IPS DF 6.9 (cell line): ENCODE data around the gene SMARCD1.

ENCODE experiments used
- DNase-seq: peaks from one replicate; pipeline ENCODE4 v3.0.0-alpha.2; 2013; ENCODE audit warnings: low read depth, low spot score
- H3K27ac ChIP-seq: one replicate; pipeline ENCODE4 v1.5.1; 2013; ENCODE audit warnings: low read length, control low read depth
- H3K27me3 ChIP-seq: 2 replicates; pipeline ENCODE4 v1.6.1; 2013; ENCODE audit warnings: mild to moderate bottlenecking, low read length; ENCODE audit not compliant: control insufficient read depth, insufficient read depth
- H3K36me3 ChIP-seq: 2 replicates; pipeline ENCODE4 v1.6.1; 2013; ENCODE audit warnings: low read length; ENCODE audit not compliant: control insufficient read depth, insufficient read depth
- H3K4me1 ChIP-seq: 2 replicates; pipeline ENCODE4 v1.6.1; 2013; ENCODE audit warnings: low read length; ENCODE audit not compliant: control insufficient read depth, insufficient read depth
- H3K4me3 ChIP-seq: 2 replicates; pipeline ENCODE4 v1.5.1; 2013; ENCODE audit warnings: mild to moderate bottlenecking, low read length
- H3K9me3 ChIP-seq: 2 replicates; pipeline ENCODE4 v1.6.1; 2013; ENCODE audit warnings: low read length, inconsistent platforms; ENCODE audit not compliant: control insufficient read depth, insufficient read depth
- WGBS: extraction: QIAGEN DNeasy Blood & Tissue Kit; methylation state at CpG from one replicate; pipeline ENCODE4 v1.1.7; 2013; ENCODE audit warnings: mixed read lengths, missing lambda C conversion rate; ENCODE audit not compliant: insufficient read length, insufficient coverage; 5-methylcytosine and 5-hydroxymethylcytosine counted together

Gene SMARCD1

DNA sequence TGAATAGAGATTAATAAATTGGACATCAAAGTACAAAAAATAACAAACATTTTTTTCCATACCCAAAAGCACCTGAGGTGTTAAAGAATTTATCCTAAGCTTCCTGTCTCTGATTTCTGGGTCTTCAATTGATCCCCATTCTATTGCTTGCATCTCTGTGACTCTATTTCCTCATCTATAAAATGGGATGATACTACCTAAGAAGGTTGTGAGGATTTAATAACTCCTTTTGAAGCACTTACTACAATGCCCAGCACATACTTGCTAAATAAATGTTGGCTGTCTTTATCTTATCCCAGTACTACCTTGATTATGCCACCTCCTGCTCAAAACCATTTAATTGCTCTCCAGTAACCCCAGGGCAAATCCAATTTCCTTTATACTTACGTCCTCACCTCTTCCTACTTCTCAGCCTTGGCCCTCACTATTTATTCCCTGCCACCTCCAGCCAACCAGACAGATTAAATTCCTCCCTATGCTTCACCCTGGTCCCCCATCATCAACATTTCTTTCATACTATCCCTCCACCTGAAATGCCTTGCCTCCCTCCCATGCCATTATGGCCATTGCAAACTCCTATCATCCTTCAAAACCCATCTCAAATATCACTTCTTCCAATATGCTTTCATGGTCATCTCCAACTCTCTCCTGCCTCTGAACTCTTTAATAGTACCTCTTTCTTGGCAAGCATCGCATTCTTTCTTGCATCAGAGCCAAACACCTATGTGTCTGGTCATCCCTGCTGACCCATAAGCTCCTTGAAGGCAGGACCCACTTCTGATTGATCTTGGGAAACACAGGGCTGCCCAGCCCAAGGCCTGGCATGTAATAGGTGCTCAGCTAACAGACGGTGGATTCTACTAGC, 35.7 kb upstream of the SMARCD1 start:
- H3K27me3 ChIP-seq = peaks cover 34% of the 10 kb centered on the region
- H3K4me1 ChIP-seq = no peaks in the 10 kb centered on the region
- H3K9me3 ChIP-seq = no peaks in the 10 kb centered on the region
- H3K27ac ChIP-seq = no peak overlapping the region
- H3K36me3 ChIP-seq = no peaks in the 10 kb centered on the region
- 100% methylated on average over 1 of the region's 3 CpGs for WGBS
- no peak for DNase-seq
- H3K4me3 ChIP-seq = no peak overlapping the region

DNA sequence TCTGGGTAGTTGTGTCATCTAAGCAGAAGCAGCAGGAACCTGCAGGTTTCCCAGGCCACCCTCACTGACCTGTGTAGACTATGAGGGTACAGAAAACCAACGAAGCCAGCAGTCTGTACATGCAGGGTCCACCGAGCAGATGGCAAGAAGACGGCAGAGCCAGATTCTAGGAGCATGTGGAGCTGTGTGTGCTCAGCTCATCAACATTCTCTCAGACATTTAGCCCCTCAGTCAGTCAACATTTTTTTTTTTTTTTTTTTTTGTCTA, 35.1 kb upstream of the SMARCD1 start:
- Histone ChIP-seq H3K27me3 (peaks cover 34% of the 10 kb centered on the region), H3K4me3 (no peak overlapping the region), H3K4me1 (no peaks in the 10 kb centered on the region), H3K36me3 (no peaks in the 10 kb centered on the region), H3K27ac (no peak overlapping the region), H3K9me3 (no peaks in the 10 kb centered on the region)
- DNase-seq = no peak
- WGBS = no CpG with 5 or more reads among the region's 3 CpGs

DNA sequence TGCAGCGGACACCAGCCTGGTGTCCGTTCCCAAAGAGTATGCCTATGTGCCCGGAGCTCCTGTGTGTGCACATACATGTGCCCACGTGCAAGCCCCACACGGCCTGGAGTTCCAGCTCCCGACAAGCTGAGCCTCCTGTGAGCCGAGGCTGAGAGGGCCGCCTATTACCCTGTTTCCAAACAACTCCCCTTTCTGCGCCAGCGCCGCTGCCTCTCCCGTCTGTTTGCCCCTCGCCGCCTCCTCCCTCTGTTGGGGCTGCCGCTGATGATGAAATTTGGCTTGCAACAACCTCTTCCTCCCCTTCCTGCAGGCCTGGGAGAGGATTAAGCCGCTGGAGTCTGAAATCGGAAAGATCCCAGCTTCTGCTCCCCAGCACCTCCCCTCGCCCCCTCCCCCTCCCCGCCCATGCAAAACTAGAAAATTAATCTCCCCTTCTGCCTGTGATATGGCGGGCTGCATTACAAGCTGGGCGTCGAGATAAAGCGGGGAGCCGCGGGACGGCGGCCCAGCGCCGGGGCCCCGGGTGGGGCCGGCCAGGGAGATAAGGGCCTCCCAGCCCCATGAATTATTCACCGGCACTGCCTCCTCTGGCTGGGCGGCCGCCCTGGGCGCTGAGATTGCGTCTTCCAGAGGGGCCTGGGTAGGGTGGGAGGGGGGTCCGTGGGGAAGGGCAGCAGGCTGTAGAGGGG, 34.6 kb upstream of the SMARCD1 start:
- Histone ChIP-seq H3K4me3 (peak overlapping the region; percentile 19; the same call in 1 of the 2 replicates), H3K36me3 (no peaks in the 10 kb centered on the region), H3K27me3 (peaks cover 35% of the 10 kb centered on the region), H3K9me3 (no peaks in the 10 kb centered on the region), H3K4me1 (no peaks in the 10 kb centered on the region), H3K27ac (no peak overlapping the region)
- DNase-seq = no peak
- WGBS = no CpG with 5 or more reads among the region's 37 CpGs

DNA sequence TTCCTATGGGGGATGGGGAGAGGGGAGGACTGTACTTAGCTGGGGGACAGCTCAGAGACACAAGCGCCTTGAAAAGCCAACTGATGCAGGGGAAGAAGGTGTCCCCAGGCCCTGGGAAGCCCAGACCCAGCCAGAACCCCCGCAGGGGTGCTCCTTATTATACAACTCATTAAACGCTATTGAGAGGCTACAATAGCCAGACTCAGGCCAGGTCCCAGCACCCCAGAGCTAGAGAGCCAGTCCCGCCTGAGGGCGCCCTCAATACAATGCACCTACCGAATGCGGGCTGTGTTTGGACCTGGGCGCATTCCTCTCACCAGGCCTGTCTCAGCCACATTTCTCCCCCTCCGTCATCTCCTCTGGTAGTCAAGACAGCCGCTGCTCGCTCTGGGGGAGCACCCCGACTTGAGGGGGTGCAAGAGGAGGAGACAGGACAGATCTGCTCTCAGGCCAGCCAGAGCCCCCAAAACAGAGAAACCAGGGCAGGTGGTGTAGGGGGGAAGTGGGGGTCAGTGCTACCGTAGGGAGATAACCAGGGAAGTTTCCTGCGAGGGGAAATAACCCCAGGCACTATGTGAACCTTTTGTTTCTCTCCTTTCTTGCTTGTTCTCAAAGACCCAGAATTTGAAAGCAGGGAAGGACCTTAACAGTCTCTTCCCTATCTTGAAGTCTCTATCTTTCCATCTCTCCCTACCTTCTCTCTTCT, 33.9 kb upstream of the SMARCD1 start:
- DNase-seq = no peak
- no CpG with 5 or more reads among the region's 14 CpGs for WGBS
- Histone ChIP-seq H3K27ac (no peak overlapping the region), H3K4me1 (no peaks in the 10 kb centered on the region), H3K4me3 (no peak overlapping the region; the same call in 1 of the 2 replicates), H3K36me3 (no peaks in the 10 kb centered on the region), H3K27me3 (peaks cover 39% of the 10 kb centered on the region), H3K9me3 (no peaks in the 10 kb centered on the region)

DNA sequence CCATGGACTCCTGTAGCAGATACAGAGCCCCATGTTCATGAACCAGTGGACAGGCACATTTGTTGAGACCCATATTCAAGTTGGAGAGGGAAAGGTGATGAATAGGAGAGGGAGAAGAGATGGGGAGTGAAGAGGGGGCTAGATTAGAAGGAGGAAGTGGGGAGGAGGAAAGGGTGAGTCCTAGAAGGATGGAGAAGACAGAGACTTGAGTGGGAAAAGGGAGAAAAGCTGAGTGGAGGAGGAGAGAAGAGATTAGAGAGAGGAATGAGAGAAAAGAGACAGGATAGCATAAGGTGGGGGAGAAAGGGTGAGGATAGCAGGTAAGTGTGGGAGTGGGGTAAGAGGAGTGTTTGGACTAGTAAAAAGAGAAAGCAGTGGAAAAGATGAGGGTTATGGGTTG, 32.6 kb upstream of the SMARCD1 start:
- H3K36me3 ChIP-seq = no peaks in the 10 kb centered on the region
- DNase-seq = no peak
- H3K27me3 ChIP-seq = peaks cover 49% of the 10 kb centered on the region
- H3K4me3 ChIP-seq = no peak overlapping the region
- no peak overlapping the region for H3K27ac ChIP-seq
- no peaks in the 10 kb centered on the region for H3K9me3 ChIP-seq
- H3K4me1 ChIP-seq = peaks cover 4% of the 10 kb centered on the region

DNA sequence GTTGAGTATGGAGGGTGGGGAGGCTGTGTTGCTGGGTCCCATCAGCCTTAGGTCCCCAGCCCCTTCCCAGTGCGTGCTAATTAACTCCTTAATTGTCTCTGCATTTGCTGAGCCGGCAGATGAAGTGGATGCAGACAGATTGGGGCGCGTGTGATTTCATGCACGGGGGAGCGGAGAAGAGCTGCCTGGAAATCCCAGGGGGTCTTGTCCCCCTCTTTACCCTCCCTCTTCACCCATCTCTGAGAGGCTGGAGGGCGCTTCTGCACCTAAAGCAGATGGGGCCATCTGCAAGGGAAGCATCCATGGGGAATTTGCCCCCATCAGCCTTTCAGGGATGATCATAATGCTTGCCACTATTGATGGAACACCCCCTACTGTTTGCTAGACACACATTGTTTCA, 32.2 kb upstream of the SMARCD1 start:
- H3K9me3 ChIP-seq = no peaks in the 10 kb centered on the region
- no peaks in the 10 kb centered on the region for H3K36me3 ChIP-seq
- H3K27ac ChIP-seq = no peak overlapping the region
- H3K4me3 ChIP-seq = no peak overlapping the region
- WGBS = no CpG with 5 or more reads among the region's 7 CpGs
- H3K27me3 ChIP-seq = peaks cover 47% of the 10 kb centered on the region
- DNase-seq = no peak
- H3K4me1 ChIP-seq = peaks cover 4% of the 10 kb centered on the region

DNA sequence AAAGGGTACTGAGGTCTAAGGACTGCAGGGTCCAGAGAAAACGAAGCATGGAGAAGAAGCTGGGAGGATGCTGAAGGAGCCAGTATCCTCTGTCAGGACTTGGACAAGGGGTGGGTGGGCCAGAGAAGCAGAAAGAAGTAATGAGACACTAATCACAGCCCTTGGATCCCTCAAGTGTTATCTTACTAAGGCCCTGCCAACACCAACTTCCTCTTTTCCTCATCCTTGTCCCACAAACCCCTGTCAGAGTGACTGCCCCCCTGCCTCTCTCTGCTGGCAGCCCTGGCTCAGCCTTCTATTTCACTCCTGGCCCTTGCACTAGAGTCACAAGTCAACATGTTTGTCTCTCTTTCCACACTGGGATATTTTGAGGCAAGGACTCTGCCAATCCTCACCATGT, 31.6 kb upstream of the SMARCD1 start:
- H3K36me3 ChIP-seq = no peaks in the 10 kb centered on the region
- H3K4me3 ChIP-seq = no peak overlapping the region
- WGBS = no CpG with 5 or more reads among the region's 1 CpG
- H3K27me3 ChIP-seq = peaks cover 52% of the 10 kb centered on the region
- no peak for DNase-seq
- no peak overlapping the region for H3K27ac ChIP-seq
- H3K4me1 ChIP-seq = peaks cover 4% of the 10 kb centered on the region
- H3K9me3 ChIP-seq = no peaks in the 10 kb centered on the region

DNA sequence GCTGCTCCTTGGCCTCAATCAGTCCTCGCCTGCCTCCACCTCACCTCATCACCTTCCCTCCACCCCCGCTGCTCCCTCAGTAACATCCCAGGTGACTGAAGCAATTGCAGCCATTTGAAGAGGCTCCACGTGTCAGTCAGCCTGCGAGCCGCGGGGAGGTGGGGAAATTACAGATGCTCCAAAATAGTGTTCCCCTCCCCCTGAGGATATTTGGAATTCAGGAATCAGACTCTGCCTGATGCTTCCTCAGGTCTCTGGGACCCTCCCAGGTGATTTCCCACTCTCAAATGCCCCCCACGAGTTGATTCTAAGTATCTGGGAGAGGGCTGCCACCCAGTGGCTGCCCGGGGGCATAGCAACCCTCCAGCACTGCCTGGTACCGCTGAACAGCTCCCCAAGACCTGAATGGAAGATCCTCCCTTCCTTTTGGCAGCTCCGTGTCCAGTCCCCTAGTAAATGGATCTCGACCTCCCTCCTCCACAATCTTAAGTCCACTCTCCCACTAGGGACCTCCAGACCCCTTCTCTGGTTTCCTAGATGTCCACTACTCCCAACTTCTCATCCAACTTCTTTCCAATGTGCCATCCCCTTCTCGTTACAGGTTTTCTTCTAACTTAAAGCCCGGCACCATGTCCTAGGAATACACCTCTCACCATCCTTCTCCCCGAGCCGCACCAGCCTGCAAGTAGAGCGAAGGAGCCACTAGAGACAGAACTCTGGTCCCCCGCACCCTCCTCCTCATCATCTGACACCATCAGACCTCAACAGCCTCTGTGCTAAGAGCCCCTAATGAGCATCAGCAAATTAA, 29.1 kb upstream of the SMARCD1 start:
- no peak overlapping the region for H3K4me3 ChIP-seq
- no peak for DNase-seq
- H3K4me1 ChIP-seq = peaks cover 4% of the 10 kb centered on the region
- H3K9me3 ChIP-seq = no peaks in the 10 kb centered on the region
- no peak overlapping the region for H3K27ac ChIP-seq
- no peaks in the 10 kb centered on the region for H3K36me3 ChIP-seq
- H3K27me3 ChIP-seq = peaks cover 49% of the 10 kb centered on the region
- WGBS = no CpG with 5 or more reads among the region's 17 CpGs

DNA sequence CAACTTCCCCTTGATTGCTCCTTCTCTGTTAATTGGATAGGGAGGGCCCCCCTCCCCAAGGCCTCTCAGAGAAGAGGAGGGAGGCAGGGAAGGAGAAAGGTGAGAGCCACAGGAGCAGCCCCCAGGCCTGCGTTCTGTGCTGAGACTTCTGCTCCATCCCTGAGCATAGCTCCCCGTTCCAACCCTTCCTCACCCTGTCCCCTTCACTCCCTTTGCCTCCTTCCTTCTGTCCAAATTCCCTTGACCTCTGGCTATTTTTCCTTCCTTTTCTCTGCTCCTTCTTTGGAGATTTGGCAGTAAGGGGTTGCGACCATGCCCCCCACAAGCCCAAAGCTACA, 28.5 kb upstream of the SMARCD1 start:
- no peaks in the 10 kb centered on the region for H3K36me3 ChIP-seq
- peak overlapping the region; percentile 41; the same call in 1 of the 2 replicates for H3K4me3 ChIP-seq
- no peaks in the 10 kb centered on the region for H3K9me3 ChIP-seq
- WGBS = no CpG with 5 or more reads among the region's 3 CpGs
- no peak for DNase-seq
- H3K4me1 ChIP-seq = peaks cover 4% of the 10 kb centered on the region
- no peak overlapping the region for H3K27ac ChIP-seq
- H3K27me3 ChIP-seq = peaks cover 49% of the 10 kb centered on the region
